ENCODE measurements around the gene CD38.

GRCh38 chr4:15874671-15875070 is 96.5 kb downstream of the CD38 start:
- TF ChIP-seq POLR2AphosphoS5 (IDR thresholded peaks at IDR 0.05; ENCODE audit: low read depth, low read length) (no peak), SIN3A (IDR thresholded peaks at IDR 0.05; ENCODE audit: borderline replicate concordance, insufficient read depth, low read length) (no peak), TAF1 (IDR thresholded peaks at IDR 0.05; ENCODE audit: borderline replicate concordance, insufficient read depth, low read length) (no peak), REST (IDR thresholded peaks at IDR 0.05; ENCODE audit: insufficient read depth in 1 of 2, low read depth in 2 of 2, low read length in 2 of 2) (no peak), FOXP2 (optimal IDR thresholded peaks at IDR 0.05; ENCODE audit: borderline replicate concordance, extremely low read depth, extremely low read length, insufficient read depth) (no peak)

All from PFSK-1 (cell line).